B cell (primary cell): ENCODE data around the gene BRD3. TPM values are rescaled to one million over a fixed set of nuclear protein-coding genes. Genes with fewer than 3 reads are reported as not detected.

Experiments
- ATAC-seq: fragments of 200-7000 bp; cut with Tn5 transposase; one replicate; pipeline ENCODE4 v1.10.0; 2021; ENCODE audit warnings: low read depth, mild to moderate bottlenecking, moderate number of reproducible peaks, moderate library complexity
- CTCF ChIA-PET: fragments of 350-600 bp; sonication (Branson Sonifier 250); formaldehyde crosslinking; loops from one replicate; lab custom pipeline; 2021; ENCODE audit warnings: antibody characterized with exemption, inconsistent platforms; lab: Charles Lee
- POLR2A ChIA-PET: fragments of 350-600 bp; sonication (Branson Sonifier 250); formaldehyde crosslinking; loops from one replicate; lab custom pipeline; 2021; ENCODE audit warnings: antibody characterized with exemption; lab: Charles Lee
- DNase-seq: peaks from one replicate; pipeline ENCODE4 v3.0.0; 2013
- H2AFZ ChIP-seq: 2 replicates; pipeline ENCODE4 v1.6.1; 2012; ENCODE audit warnings: mild to moderate bottlenecking, low read depth, low read length; ENCODE audit not compliant: insufficient read depth, poor library complexity, severe bottlenecking
- H3K27ac ChIP-seq, 2 donors: 1 replicate in 1 of 2; 2 replicates in 1 of 2; pipeline ENCODE4 v1.5.1; 2012 to 2013; ENCODE audit warnings: low read length in 2 of 2, mild to moderate bottlenecking in 2 of 2, moderate library complexity in 1 of 2
- H3K27me3 ChIP-seq, 4 experiments: fragments of 200-600 bp in 1 of 4; sonication (generic) in 1 of 4; replicated peaks in 1 of 4; 1 replicate in 2 of 4; 2 replicates in 2 of 4; pipeline versions ENCODE4 v1.6.1 to v1.7.0; 2013 to 2016; ENCODE audit warnings: low read length in 3 of 4, mild to moderate bottlenecking in 2 of 4, mixed read lengths in 1 of 4, moderate library complexity in 1 of 4; ENCODE audit not compliant: insufficient read depth in 4 of 4, control insufficient read depth in 3 of 4; ENCODE audit errors: control extremely low read depth in 1 of 4
- H3K36me3 ChIP-seq, 2 experiments: replicated peaks in 1 of 2; 1 replicate in 1 of 2; 2 replicates in 1 of 2; pipeline versions ENCODE4 v1.6.1 to v1.7.1; 2013; ENCODE audit warnings: low read length in 1 of 2; ENCODE audit not compliant: insufficient read depth in 2 of 2, control insufficient read depth in 1 of 2; ENCODE audit errors: control extremely low read depth in 1 of 2, extremely low read depth in 1 of 2
- H3K4me1 ChIP-seq, 2 donors: fragments of 200-600 bp in 1 of 2; sonication (generic) in 1 of 2; 1 replicate in 1 of 2; 2 replicates in 1 of 2; pipeline versions ENCODE4 v1.5.1 to v1.6.1; 2013 to 2017; ENCODE audit warnings: low read length in 2 of 2; ENCODE audit not compliant: control insufficient read depth in 2 of 2, insufficient read depth in 2 of 2
- H3K4me2 ChIP-seq: replicated peaks from 2 replicates; pipeline ENCODE3; 2012; ENCODE audit warnings: mild to moderate bottlenecking, low read depth, low read length; ENCODE audit not compliant: poor library complexity, severe bottlenecking
- H3K4me3 ChIP-seq, 5 experiments: fragments of 200-600 bp in 1 of 5; sonication (generic) in 1 of 5; 1 replicate in 3 of 5; 2 replicates in 2 of 5; pipeline versions ENCODE4 v1.5.1 to v1.7.0; 2011 to 2016; ENCODE audit warnings: low read length in 4 of 5, mild to moderate bottlenecking in 4 of 5, low read depth in 2 of 5, control low read depth in 1 of 5, moderate library complexity in 1 of 5; ENCODE audit not compliant: insufficient read depth in 1 of 5; ENCODE audit errors: control extremely low read depth in 1 of 5, extremely low read depth in 1 of 5
- H3K79me2 ChIP-seq: fragments of 200-600 bp; sonication (generic); one replicate; pipeline ENCODE4 v1.6.0; 2016; ENCODE audit warnings: low read length; ENCODE audit not compliant: control insufficient read depth, insufficient read depth
- H3K9ac ChIP-seq: fragments of 200-600 bp; sonication (generic); 2 replicates; pipeline ENCODE4 v1.6.1; 2017; ENCODE audit warnings: mild to moderate bottlenecking, low read length, moderate library complexity
- H3K9me3 ChIP-seq, 3 donors: one replicate each; pipeline versions ENCODE4 v1.6.1 to v1.7.1; 2013; ENCODE audit warnings: low read length in 2 of 3; ENCODE audit not compliant: control insufficient read depth in 2 of 3, insufficient read depth in 1 of 3; ENCODE audit errors: control extremely low read depth in 1 of 3
- H4K20me1 ChIP-seq: 2 replicates; pipeline ENCODE4 v1.6.0; 2012; ENCODE audit warnings: mild to moderate bottlenecking, low read length; ENCODE audit not compliant: insufficient read depth, control insufficient read depth, poor library complexity, severe bottlenecking
- H3K27ac Mint-ChIP-seq: one replicate; pipeline ENCODE4 v1.8.0; 2021; ENCODE audit warnings: mixed read lengths
- H3K27me3 Mint-ChIP-seq: one replicate; pipeline ENCODE4 v1.8.0; 2021; ENCODE audit warnings: mixed read lengths
- H3K4me1 Mint-ChIP-seq: one replicate; pipeline ENCODE4 v1.8.0; 2021; ENCODE audit warnings: mixed read lengths
- H3K4me3 Mint-ChIP-seq: one replicate; pipeline ENCODE4 v1.8.0; 2021; ENCODE audit warnings: mixed read lengths
- H3K9me3 Mint-ChIP-seq: one replicate; pipeline ENCODE4 v1.8.0; 2022; ENCODE audit warnings: mixed read lengths; ENCODE audit not compliant: insufficient read depth
- CTCF ChIP-seq: fragments of 200-600 bp; IDR thresholded peaks from one replicate; pipeline ENCODE4 v1.8.0; 2022; ENCODE audit warnings: antibody characterized with exemption, mild to moderate bottlenecking
- EZH2 ChIP-seq: IDR thresholded peaks from 2 replicates; pipeline ENCODE4 v1.6.1; 2012; ENCODE audit warnings: borderline replicate concordance, low read depth, mild to moderate bottlenecking, moderate library complexity, low read length; ENCODE audit not compliant: insufficient read depth, poor library complexity, severe bottlenecking
- WGBS: methylation state at CpG from one replicate; pipeline ENCODE4 v1.1.5; 2013; ENCODE audit warnings: missing lambda C conversion rate; ENCODE audit not compliant: insufficient coverage; 5-methylcytosine and 5-hydroxymethylcytosine counted together
- intact Hi-C: fragments of 100-400 bp; cut with micrococcal nuclease; formaldehyde crosslinking; loops from one replicate; pipeline ENCODE4 v1.10.0; 2022
- polyA plus RNA-seq: library from polyadenylated mRNA; depleted of rRNA; stranded (reverse); fragments of >200 nt; gene quantifications from 2 replicates; pipeline ENCODE4 v1.2.3, GENCODE V29; 2012
- total RNA-seq, 2 donors: library from RNA; stranded (reverse); fragments of 120-200 nt in 1 of 2; gene quantifications; 1 replicate in 1 of 2; 2 replicates in 1 of 2; pipeline versions ENCODE4 v1.2.3 to v1.2.4, GENCODE V29; 2013 to 2022

BRD3 gene
- total and polyA plus RNA-seq, 2 donors (not counting 1 experiment from before 2014, with no cell fraction given): 8.9 to 38.0 TPM

- Histone ChIP-seq H3K27me3 (no peaks in the 10 kb centered on the region), H3K4me1 (peaks cover 55 to 68% of the 10 kb centered on the region in 2 donors), H3K9me3 (no peaks in the 10 kb centered on the region), H3K4me3 (no peak overlapping the region), H3K9ac (no peak overlapping the region), H3K27ac (no peak overlapping the region), H2AFZ (no peak overlapping the region), H4K20me1 (peaks cover 87% of the 10 kb centered on the region), H3K36me3 (peaks cover 0 to 4% of the 10 kb centered on the region in 2 experiments), H3K79me2 (peaks cover 86% of the 10 kb centered on the region), H3K4me2 (no peak overlapping the region)
- H3K4me3 Mint-ChIP-seq: peak overlapping the region; percentile 19
- no peaks in the 10 kb centered on the region for H3K27me3 Mint-ChIP-seq
- ATAC-seq (no peak), DNase-seq (no peak)
- H3K9me3 Mint-ChIP-seq: no peaks in the 10 kb centered on the region
- POLR2A ChIA-PET: no interaction called here
- H3K27ac Mint-ChIP-seq: no peak overlapping the region
- H3K4me1 Mint-ChIP-seq: peaks cover 73% of the 10 kb centered on the region
- TF ChIP-seq EZH2: no peak
- no peak for TF ChIP-seq CTCF
- intact Hi-C loops: loop anchor here (10.0 kb wide), 3 partner anchors 118 to 382 kb away; partner anchors contain the start of gene RXRA
- WGBS: 96% methylated on average over 14 of the region's 15 CpGs
- CTCF ChIA-PET: interaction anchor here (0.8 kb wide), 1 partner anchor 108 kb away, joined by 3 read pairs; no protein-coding TSS in a partner anchor
These were observed 4.7 kb downstream of the BRD3 start for GRCh38 chr9:134063088-134063570.

GRCh38 chr9:134062461-134063087 is 5.3 kb downstream of the BRD3 start:
- DNase-seq: no peak

More at GRCh38 chr9:134062461-134063087, 5.3 kb downstream of the BRD3 start:
- no peaks in the 10 kb centered on the region for H3K9me3 Mint-ChIP-seq
- H3K27ac Mint-ChIP-seq: no peak overlapping the region
- Histone ChIP-seq H3K27ac (no peak overlapping the region), H3K27me3 (no peaks in the 10 kb centered on the region), H3K4me3 (no peak overlapping the region), H3K36me3 (peaks cover 0 to 9% of the 10 kb centered on the region in 2 experiments), H3K79me2 (peaks cover 92% of the 10 kb centered on the region), H3K9me3 (no peaks in the 10 kb centered on the region), H3K9ac (no peak overlapping the region), H4K20me1 (peaks cover 93% of the 10 kb centered on the region), H3K4me1 (peaks cover 55 to 68% of the 10 kb centered on the region in 2 donors), H3K4me2 (peak overlapping the region; percentile 24), H2AFZ (no peak overlapping the region)
- intact Hi-C loops: loop anchor here (10.0 kb wide), 3 partner anchors 118 to 382 kb away; partner anchors contain the start of gene RXRA
- 75% methylated on average over 20 of the region's 22 CpGs for WGBS
- no peak for TF ChIP-seq CTCF
- TF ChIP-seq EZH2: no peak
- no peak for ATAC-seq
- H3K4me1 Mint-ChIP-seq: peaks cover 73% of the 10 kb centered on the region
- no peak overlapping the region for H3K4me3 Mint-ChIP-seq
- CTCF ChIA-PET: no interaction called here
- H3K27me3 Mint-ChIP-seq: no peaks in the 10 kb centered on the region
- POLR2A ChIA-PET: no interaction called here
